Osteocyte (in vitro differentiated cells): ENCODE measurements around the gene SCAPER. TPM values are rescaled to one million over a fixed set of nuclear protein-coding genes. Genes with fewer than 3 reads are reported as not detected.

Source experiments
- DNase-seq: peaks from one replicate; pipeline ENCODE4 v3.0.0; 2021; ENCODE audit warnings: mixed read lengths; ENCODE audit not compliant: unreplicated experiment; ENCODE audit errors: extremely low spot score
- H3K27ac Mint-ChIP-seq: one replicate; pipeline ENCODE4 v1.8.0; 2021; ENCODE audit warnings: mild to moderate bottlenecking, mixed read lengths; ENCODE audit not compliant: unreplicated experiment
- H3K27me3 Mint-ChIP-seq: one replicate; pipeline ENCODE4 v1.8.0; 2021; ENCODE audit warnings: mixed read lengths; ENCODE audit not compliant: unreplicated experiment
- H3K36me3 Mint-ChIP-seq: one replicate; pipeline ENCODE4 v1.8.0; 2021; ENCODE audit warnings: mixed read lengths; ENCODE audit not compliant: unreplicated experiment
- H3K4me1 Mint-ChIP-seq: one replicate; pipeline ENCODE4 v1.8.0; 2021; ENCODE audit warnings: mixed read lengths; ENCODE audit not compliant: unreplicated experiment
- H3K4me3 Mint-ChIP-seq: one replicate; pipeline ENCODE4 v1.8.0; 2021; ENCODE audit warnings: mild to moderate bottlenecking, moderate library complexity, mixed read lengths; ENCODE audit not compliant: unreplicated experiment
- H3K9me3 Mint-ChIP-seq: one replicate; pipeline ENCODE4 v1.8.0; 2021; ENCODE audit warnings: mixed read lengths; ENCODE audit not compliant: unreplicated experiment
- CTCF ChIP-seq: fragments of 200-600 bp; sonication (generic); IDR thresholded peaks from 2 replicates; pipeline ENCODE4 v1.5.0; 2021; ENCODE audit warnings: antibody characterized with exemption, mild to moderate bottlenecking, moderate library complexity
- total RNA-seq: library from RNA; stranded (reverse); gene quantifications from 2 replicates; pipeline ENCODE4 v1.2.1, GENCODE V29; 2021

SCAPER gene
- total RNA-seq, 1 donor from 2014 or later: 20.0 TPM

GRCh38 chr15:76495487-76495886 lies 409.7 kb downstream of the SCAPER start:
- DNase-seq: no peak
- TF ChIP-seq CTCF: no peak
- no peaks in the 10 kb centered on the region for H3K4me1 Mint-ChIP-seq
- H3K4me3 Mint-ChIP-seq: no peak overlapping the region
- no peak overlapping the region for H3K27ac Mint-ChIP-seq
- H3K9me3 Mint-ChIP-seq: peaks cover 3% of the 10 kb centered on the region
- no peaks in the 10 kb centered on the region for H3K36me3 Mint-ChIP-seq
- H3K27me3 Mint-ChIP-seq: no peaks in the 10 kb centered on the region

- H3K4me3 Mint-ChIP-seq: no peak overlapping the region
- no peaks in the 10 kb centered on the region for H3K4me1 Mint-ChIP-seq
- peaks cover 3% of the 10 kb centered on the region for H3K36me3 Mint-ChIP-seq
- H3K27me3 Mint-ChIP-seq: no peaks in the 10 kb centered on the region
- peaks cover 15% of the 10 kb centered on the region for H3K9me3 Mint-ChIP-seq
- no peak for TF ChIP-seq CTCF
- no peak overlapping the region for H3K27ac Mint-ChIP-seq
- no peak for DNase-seq
These were observed 412.6 kb downstream of the SCAPER start for GRCh38 chr15:76492538-76492937.

GRCh38 chr15:76483752-76484151 lies 421.4 kb downstream of the SCAPER start:
- no peaks in the 10 kb centered on the region for H3K36me3 Mint-ChIP-seq
- no peak for TF ChIP-seq CTCF
- H3K4me1 Mint-ChIP-seq: no peaks in the 10 kb centered on the region
- no peak overlapping the region for H3K27ac Mint-ChIP-seq
- no peak for DNase-seq
- peaks cover 6% of the 10 kb centered on the region for H3K9me3 Mint-ChIP-seq
- H3K4me3 Mint-ChIP-seq: no peak overlapping the region
- H3K27me3 Mint-ChIP-seq: no peaks in the 10 kb centered on the region

- Mint-ChIP-seq H3K4me1 (no peaks in the 10 kb centered on the region), H3K36me3 (no peaks in the 10 kb centered on the region), H3K9me3 (peaks cover 6% of the 10 kb centered on the region), H3K4me3 (no peak overlapping the region), H3K27me3 (no peaks in the 10 kb centered on the region), H3K27ac (no peak overlapping the region)
- TF ChIP-seq CTCF: no peak
- DNase-seq: no peak
These were observed 422.1 kb downstream of the SCAPER start for GRCh38 chr15:76483018-76483417.

GRCh38 chr15:76480267-76480666 lies 424.9 kb downstream of the SCAPER start:
- Mint-ChIP-seq H3K4me3 (no peak overlapping the region), H3K36me3 (no peaks in the 10 kb centered on the region), H3K27me3 (no peaks in the 10 kb centered on the region), H3K27ac (no peak overlapping the region), H3K4me1 (no peaks in the 10 kb centered on the region), H3K9me3 (peaks cover 4% of the 10 kb centered on the region)
- no peak for TF ChIP-seq CTCF
- DNase-seq: no peak
